HG03280 (cell line): ENCODE measurements around the gene CCSER2.
"Not testable (repeated sequence)": the region's sequence is repeated elsewhere in the genome, so short reads cannot be mapped to it uniquely, and the experiment has no call there.

Source experiments
- ATAC-seq: cut with Tn5 transposase; IDR thresholded peaks from one replicate; pipeline ENCODE4 v1.9.1; 2021; ENCODE audit warnings: mild to moderate bottlenecking, moderate library complexity; ENCODE audit not compliant: unreplicated experiment

CCSER2 gene

GRCh38 chr10:84429926-84430520 lies 101.6 kb downstream of the CCSER2 start:
- ATAC-seq, result peak; percentile 99

- no peak for ATAC-seq
These were observed 104.5 kb downstream of the CCSER2 start for GRCh38 chr10:84432891-84433290.

GRCh38 chr10:84440781-84441180 lies 112.4 kb downstream of the CCSER2 start:
- ATAC-seq, result no peak

- no peak for ATAC-seq
These were observed 119.5 kb downstream of the CCSER2 start for GRCh38 chr10:84447701-84448400.

- ATAC-seq, result not testable (repeated sequence)
These were observed 121.0 kb downstream of the CCSER2 start for GRCh38 chr10:84449351-84449750.

GRCh38 chr10:84452003-84452402 lies 123.6 kb downstream of the CCSER2 start:
- no peak for ATAC-seq

GRCh38 chr10:84453303-84453702 lies 124.9 kb downstream of the CCSER2 start:
- no peak for ATAC-seq

GRCh38 chr10:84456126-84456525 lies 127.7 kb downstream of the CCSER2 start:
- ATAC-seq, result no peak

- no peak for ATAC-seq
These were observed 132.1 kb downstream of the CCSER2 start for GRCh38 chr10:84460520-84460919.

GRCh38 chr10:84469470-84469869 lies 141.1 kb downstream of the CCSER2 start:
- ATAC-seq, result no peak

GRCh38 chr10:84473136-84473535 lies 144.7 kb downstream of the CCSER2 start:
- no peak for ATAC-seq

GRCh38 chr10:84477398-84478128 lies 149.2 kb downstream of the CCSER2 start:
- no peak for ATAC-seq

GRCh38 chr10:84478151-84478550 lies 149.8 kb downstream of the CCSER2 start:
- no peak for ATAC-seq

- ATAC-seq, result no peak
These were observed 150.3 kb downstream of the CCSER2 start for GRCh38 chr10:84478679-84479078.

- ATAC-seq, result no peak
These were observed 156.2 kb downstream of the CCSER2 start for GRCh38 chr10:84484541-84484940.

- ATAC-seq, result no peak
These were observed 165.0 kb downstream of the CCSER2 start for GRCh38 chr10:84493361-84493760.

GRCh38 chr10:84493951-84494848 lies 165.8 kb downstream of the CCSER2 start:
- no peak for ATAC-seq

GRCh38 chr10:84494849-84495180 lies 166.4 kb downstream of the CCSER2 start:
- ATAC-seq, result no peak

GRCh38 chr10:84497978-84498377 lies 169.6 kb downstream of the CCSER2 start:
- ATAC-seq, result no peak

GRCh38 chr10:84499039-84499438 lies 170.7 kb downstream of the CCSER2 start:
- ATAC-seq, result not testable (repeated sequence)

GRCh38 chr10:84499846-84500245 lies 171.5 kb downstream of the CCSER2 start:
- ATAC-seq, result no peak
